ENCODE measurements around the gene PALS1.

GRCh38 chr14:67270145-67270753, 29.0 kb downstream of the PALS1 start:
- TF ChIP-seq CTCF (IDR thresholded peaks at IDR 0.05; ENCODE audit: low read depth, low read length, missing input control) (no peak), ATF3 (IDR thresholded peaks at IDR 0.05) (no peak), SP1 (IDR thresholded peaks at IDR 0.05) (no peak), TAF1 (conservative IDR thresholded peaks at IDR 0.05) (no peak), YY1 (IDR thresholded peaks at IDR 0.05) (no peak), EGR1 (IDR thresholded peaks at IDR 0.05; ENCODE audit: low read depth in 2 of 2) (no peak), RXRA (IDR thresholded peaks at IDR 0.05) (no peak), GABPA (IDR thresholded peaks at IDR 0.05 in 1 of 2, conservative IDR thresholded peaks at IDR 0.05 in 1 of 2) (no peak), RAD21 (IDR thresholded peaks at IDR 0.05) (no peak)
- TF ChIP-seq, protein P1, sequence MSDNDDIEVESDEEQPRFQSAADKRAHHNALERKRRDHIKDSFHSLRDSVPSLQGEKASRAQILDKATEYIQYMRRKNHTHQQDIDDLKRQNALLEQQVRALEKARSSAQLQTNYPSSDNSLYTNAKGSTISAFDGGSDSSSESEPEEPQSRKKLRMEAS (IDR thresholded peaks at IDR 0.05), result no peak
- TF ChIP-seq, protein P2, sequence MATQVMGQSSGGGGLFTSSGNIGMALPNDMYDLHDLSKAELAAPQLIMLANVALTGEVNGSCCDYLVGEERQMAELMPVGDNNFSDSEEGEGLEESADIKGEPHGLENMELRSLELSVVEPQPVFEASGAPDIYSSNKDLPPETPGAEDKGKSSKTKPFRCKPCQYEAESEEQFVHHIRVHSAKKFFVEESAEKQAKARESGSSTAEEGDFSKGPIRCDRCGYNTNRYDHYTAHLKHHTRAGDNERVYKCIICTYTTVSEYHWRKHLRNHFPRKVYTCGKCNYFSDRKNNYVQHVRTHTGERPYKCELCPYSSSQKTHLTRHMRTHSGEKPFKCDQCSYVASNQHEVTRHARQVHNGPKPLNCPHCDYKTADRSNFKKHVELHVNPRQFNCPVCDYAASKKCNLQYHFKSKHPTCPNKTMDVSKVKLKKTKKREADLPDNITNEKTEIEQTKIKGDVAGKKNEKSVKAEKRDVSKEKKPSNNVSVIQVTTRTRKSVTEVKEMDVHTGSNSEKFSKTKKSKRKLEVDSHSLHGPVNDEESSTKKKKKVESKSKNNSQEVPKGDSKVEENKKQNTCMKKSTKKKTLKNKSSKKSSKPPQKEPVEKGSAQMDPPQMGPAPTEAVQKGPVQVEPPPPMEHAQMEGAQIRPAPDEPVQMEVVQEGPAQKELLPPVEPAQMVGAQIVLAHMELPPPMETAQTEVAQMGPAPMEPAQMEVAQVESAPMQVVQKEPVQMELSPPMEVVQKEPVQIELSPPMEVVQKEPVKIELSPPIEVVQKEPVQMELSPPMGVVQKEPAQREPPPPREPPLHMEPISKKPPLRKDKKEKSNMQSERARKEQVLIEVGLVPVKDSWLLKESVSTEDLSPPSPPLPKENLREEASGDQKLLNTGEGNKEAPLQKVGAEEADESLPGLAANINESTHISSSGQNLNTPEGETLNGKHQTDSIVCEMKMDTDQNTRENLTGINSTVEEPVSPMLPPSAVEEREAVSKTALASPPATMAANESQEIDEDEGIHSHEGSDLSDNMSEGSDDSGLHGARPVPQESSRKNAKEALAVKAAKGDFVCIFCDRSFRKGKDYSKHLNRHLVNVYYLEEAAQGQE (IDR thresholded peaks at IDR 0.05), result no peak

Measured in liver (tissue), 3 donors.